Endometrium (tissue), 2 donors: ENCODE data around the gene PRND.
A peak's percentile ranks its signal among the peaks of the same experiment; 100 is the strongest.
"Not testable (repeated sequence)": the region's sequence is repeated elsewhere in the genome, so short reads cannot be mapped to it uniquely, and the experiment has no call there.

Experiments used
- FAIRE-seq: peaks from 2 replicates; lab custom pipeline; 2012; peaks lifted over from hg19 to GRCh38; lab: Jason Lieb, UNC
- donor health status: control.
- donor health status: control.

The PRND gene

DNA sequence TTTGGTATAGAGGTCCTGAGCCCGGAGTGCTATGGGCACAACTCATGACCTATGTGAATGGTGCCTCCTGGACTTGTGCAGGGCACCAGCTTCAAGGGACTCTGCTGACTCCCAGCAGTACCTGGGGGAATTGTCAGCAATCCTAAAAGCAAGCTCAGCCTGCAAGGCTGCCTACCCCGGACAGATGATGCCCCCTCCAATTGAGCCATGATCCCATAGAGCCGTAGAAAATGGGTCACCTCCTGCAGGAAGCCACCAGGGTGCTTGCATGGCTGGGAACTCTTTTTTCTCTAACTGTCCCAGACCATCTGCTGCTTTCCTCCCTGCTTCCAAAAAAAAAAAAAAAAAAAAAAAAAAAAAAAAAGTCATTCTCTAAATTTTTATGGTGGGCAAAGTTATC lies 12.9 kb upstream of the PRND start:
- FAIRE-seq = no peak

DNA sequence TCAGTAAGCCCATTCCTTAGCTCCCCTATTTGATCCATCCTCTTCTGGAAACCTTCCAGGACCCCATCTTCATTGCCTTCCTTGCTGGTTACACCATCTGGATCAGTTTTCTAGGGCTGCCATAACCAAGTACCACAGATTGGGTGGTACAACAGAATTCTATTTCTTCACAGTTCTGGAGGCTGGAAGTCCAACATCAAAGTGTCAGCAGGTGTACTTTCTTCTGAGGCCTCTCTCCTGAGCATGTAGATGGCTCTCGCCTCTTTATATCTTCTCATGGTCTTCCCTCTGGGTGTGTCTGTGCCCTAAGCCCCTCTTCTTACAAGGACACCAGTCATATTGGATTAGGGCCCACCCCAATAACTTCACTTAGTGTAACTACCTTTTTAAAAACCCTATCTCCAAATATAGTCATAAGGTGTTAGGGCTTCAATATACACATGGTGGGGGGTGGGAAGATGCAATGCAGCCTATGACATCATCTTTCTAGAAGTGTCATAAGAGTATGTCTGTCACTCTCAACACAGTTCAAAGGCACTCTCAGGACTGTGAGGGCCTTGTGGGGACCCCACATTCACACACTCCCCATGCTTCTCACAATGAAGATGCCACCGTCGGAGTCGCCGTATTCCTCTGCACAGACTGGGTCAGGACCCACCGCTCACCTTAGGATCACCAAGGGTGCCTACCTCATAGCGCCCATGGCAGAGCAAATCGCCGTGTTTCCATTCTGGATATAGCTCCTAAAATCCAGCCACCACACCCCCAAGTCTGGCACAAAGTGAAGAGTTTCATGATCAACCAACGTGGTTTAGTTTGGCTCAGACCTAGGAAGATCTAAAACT lies 12.2 kb upstream of the PRND start:
- FAIRE-seq = no peak

DNA sequence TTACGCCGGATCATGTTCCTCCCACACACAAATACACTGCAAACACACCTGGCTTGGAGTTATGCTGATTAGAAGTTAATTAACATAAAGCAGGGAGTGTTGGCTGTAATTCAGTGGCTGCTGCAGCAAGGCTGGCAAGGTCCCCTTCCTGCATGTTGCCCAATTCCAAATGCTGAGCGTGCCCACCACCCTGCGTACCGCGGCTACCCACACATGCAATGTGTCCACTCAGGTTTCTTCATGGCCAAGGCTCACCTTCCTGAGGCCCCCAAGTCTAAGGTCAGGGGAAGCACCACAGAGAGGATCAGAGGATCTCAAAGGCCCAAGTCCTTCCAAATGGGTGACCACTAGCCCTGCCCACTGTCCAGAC lies 11.6 kb upstream of the PRND start:
- no peak for FAIRE-seq

DNA sequence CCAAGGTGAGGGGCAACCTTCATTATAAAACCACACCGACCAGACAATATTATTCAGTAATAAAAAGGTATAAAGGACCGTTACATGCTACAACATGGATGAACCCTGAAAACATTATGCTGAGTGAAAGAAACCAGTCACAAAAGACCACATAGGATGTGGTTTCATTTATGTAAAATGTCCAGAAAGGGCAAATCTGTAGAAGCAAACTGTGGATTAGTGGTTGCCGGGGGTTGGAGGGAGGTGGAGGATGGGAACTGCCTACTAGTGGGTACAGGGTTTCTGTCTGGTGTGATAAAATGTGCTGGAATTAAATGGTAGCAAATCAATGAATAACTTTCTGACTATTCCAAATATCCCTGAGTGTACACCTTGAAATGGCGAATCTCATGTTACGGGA lies 10.2 kb upstream of the PRND start:
- FAIRE-seq = no peak

DNA sequence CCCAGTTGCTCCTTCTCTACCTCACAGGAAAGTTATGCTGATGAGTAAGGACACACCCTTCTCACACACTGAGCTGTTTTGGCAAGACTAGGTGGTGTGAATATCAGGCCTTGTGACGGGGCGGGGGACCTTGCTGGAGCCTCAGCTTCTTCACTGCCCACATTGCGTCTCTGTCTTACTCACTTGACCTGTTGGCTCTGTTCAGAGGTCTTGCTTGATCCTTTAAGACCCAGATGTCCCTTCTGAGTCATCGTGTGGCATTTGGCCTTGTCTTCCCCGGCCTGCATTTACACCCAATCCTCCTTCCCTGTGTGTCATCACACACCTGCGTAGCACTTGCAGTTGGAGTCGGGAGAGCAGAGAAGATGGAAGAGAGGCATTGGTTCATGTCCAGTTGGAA lies 8.3 kb upstream of the PRND start:
- FAIRE-seq = no peak

DNA sequence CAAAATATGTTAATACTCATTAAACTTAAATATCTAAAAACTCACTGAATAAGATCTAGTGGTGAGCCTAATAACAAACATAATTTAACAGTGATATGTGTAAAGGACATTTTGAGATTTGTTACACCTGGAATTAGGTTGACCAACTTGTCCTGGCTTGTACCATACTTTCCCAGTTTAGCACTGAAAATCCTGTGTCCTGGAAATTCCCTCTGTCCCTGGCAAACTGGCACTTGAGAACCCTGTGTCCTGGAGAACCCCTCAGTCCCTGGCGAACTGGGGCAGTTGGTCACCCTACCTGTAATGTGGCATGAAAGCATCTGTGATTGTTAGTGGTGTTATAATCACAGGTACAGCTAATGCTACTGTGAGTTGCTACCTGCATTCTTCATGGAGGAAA lies 6.9 kb upstream of the PRND start:
- FAIRE-seq = no peak

DNA sequence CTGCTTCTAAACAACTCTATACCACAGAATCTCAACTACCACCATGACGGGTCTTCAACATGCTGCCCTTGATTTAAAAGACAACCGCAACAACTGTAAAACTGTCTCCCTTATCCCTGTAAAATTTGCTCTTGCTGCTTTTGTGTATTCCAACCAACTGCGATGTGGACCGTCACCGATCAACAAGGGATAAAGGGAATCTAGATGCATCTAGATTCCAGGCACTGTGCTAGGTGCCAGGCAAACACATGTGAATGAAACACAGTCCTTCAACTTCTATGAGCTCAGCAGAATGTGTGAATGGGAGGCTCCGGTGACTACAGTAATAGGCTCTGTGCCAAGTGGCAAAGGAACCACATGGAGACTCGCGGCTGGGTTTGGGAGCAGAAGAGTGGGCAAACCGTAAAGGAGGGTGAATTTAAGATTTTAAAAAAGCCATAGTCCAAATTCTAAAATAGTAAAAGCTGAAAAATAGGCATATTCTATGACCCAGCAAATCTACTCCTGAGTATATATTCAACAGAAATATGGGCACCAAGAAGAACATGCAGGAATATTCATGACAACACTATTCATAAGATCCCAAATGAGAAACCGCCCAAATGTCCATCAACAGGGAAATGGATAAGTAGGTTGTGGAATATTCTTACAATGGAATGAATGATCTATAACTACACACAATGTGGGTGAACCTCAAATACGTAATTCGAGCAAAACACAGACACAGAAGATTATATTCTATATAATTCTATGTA lies 3.7 kb upstream of the PRND start:
- FAIRE-seq = no peak

DNA sequence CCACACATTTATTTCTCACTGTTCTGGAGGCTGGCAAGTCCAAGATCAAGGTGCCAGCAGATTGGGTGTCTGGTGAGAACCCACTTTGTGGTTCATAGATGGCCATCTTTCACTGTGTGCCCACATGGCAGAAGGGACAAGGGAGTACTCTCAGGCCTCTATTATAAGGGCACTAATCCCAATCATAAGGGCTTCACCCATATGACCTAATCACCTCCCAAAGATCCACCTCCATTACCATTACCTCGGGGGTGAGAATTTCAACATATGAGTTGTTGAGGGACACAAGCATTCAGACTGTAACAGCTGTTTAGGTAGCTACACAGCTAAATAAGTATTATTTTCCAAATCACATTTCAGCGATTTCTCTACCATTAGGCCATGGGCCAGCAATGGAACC lies 2.5 kb upstream of the PRND start:
- FAIRE-seq = no peak

DNA sequence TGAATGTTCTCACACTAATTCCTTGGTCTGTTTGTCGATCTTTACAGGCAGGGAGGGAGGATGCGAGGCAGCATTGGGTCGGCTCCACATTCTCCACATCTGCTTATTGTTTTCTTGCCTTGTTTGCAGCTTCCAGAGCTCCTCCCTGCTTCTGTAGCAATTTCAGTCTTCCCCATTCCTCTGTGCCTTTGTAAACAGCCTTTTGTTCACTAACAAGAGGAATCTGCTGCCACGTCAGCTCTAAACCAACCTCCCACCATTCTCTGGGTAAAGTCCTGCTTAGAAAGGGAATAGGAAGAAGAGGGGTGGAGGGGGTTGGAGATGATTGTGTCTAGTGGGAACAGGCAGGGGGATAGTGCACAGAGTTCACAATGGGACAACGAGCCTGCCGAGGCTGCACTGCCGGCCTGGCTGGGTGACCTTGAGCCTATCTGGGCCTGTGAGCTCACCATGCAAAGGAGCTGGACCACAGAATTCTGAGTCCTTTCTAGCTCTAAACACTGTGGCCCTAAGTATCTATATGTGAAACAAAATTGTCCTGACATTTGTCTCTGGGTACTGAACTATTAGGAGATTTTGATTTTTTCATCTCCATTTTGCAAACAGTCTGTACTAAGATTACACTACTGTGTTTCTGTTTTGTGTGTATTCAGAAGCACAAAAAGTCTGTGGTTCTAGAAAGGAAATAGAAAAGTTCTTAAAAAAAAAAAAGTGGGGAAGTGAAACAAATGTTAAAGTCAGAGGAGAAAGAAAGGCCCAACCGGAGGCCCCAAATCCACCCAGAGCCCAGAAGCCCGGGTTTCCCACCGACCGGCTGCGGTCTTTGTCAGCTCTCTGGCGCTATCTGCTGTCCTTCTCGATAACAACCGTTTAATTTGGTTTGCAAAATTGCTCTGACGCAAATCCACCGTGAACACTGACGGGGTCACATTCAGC lies 1.4 kb upstream of the PRND start:
- FAIRE-seq = peak; percentile 92

DNA sequence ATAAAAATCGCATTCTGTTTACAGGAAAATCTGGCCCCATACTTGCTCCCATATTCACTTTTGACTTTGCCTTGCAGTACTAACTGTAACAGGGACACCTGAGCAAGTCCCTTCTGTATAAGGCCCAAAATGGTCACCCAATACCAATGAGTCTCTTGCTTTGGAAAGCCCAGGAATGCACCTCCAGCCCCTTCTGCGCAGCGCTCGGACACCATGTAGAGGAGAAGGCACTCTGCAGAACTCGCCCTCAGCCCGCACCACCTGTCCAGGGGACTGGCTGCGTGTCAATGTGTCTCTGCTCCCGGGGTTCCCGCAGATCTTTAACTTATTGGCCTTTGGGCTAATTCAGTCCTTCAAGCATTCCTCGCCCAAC lies 746 bp upstream of the PRND start:
- no peak for FAIRE-seq

DNA sequence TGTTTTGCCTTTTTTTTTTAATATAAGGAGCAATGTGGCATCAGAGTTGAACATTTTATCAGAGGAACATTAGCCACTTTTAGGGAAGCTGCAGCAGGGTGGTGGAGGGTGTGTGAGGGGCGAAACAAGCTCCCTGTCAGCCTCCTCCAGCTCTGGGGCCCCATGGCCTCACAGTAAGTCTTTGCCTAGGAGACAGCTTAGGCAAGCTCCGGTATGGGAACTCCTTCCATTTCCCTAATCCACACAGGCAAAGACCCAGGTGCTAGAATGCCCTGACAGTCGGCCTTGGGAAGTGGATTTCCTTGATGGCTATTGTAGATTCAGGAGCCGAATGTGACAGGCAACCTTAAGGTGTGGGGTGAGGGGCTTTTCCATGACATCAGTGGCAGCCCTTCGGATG lies 862 bp downstream of the PRND start:
- FAIRE-seq = no peak

DNA sequence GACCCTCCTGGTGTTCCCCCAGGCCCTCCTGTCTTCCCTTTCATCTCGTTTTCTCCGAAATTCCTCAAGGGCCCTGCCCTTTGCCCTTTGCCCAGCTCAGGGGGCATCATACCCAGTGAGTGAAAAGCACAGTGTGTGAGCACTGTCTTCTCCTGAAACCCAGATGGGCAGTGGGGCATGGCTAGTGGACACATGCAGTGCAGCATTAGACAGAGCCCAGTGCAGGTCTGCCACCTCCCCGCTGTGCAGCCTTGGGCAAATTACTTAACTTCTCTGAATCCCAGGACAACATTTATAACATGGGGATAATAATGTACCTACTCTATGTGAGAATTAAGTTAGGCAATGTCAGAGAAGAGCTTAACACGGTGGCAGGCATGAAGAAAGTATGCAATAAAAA lies 1.3 kb downstream of the PRND start:
- no peak for FAIRE-seq

DNA sequence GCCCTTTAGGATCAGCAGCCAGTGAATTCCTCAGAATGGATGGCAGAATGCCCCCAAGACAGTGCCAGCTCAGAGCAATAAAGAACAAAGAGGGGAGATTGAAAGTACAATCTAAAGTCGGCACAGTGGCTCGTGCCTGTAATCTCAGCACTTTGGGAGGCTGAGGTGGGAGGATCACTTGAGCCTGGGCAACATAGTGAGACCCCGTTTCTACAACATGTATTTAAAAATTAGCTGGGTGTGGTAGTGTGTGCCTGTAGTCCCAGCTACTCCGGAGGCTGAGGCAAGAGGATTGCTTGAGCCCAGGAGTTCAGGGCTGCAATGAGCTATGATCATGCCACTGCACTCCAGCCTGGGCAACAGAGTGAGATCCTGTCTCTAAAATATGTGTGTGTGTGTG lies 1.8 kb downstream of the PRND start:
- not testable (repeated sequence) for FAIRE-seq

DNA sequence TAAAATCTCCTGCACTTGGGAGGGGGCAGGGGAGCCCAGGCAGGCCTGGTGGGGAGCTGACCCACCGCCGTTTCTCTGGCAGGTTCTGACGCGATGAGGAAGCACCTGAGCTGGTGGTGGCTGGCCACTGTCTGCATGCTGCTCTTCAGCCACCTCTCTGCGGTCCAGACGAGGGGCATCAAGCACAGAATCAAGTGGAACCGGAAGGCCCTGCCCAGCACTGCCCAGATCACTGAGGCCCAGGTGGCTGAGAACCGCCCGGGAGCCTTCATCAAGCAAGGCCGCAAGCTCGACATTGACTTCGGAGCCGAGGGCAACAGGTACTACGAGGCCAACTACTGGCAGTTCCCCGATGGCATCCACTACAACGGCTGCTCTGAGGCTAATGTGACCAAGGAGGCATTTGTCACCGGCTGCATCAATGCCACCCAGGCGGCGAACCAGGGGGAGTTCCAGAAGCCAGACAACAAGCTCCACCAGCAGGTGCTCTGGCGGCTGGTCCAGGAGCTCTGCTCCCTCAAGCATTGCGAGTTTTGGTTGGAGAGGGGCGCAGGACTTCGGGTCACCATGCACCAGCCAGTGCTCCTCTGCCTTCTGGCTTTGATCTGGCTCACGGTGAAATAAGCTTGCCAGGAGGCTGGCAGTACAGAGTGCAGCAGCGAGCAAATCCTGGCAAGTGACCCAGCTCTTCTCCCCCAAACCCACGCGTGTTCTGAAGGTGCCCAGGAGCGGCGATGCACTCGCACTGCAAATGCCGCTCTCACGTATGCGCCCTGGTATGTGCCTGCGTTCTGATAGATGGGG lies 3.0 kb downstream of the PRND start:
- FAIRE-seq = no peak

DNA sequence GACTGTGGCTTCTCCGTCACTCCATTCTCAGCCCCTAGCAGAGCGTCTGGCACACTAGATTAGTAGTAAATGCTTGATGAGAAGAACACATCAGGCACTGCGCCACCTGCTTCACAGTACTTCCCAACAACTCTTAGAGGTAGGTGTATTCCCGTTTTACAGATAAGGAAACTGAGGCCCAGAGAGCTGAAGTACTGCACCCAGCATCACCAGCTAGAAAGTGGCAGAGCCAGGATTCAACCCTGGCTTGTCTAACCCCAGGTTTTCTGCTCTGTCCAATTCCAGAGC lies 3.5 kb downstream of the PRND start:
- FAIRE-seq = no peak

DNA sequence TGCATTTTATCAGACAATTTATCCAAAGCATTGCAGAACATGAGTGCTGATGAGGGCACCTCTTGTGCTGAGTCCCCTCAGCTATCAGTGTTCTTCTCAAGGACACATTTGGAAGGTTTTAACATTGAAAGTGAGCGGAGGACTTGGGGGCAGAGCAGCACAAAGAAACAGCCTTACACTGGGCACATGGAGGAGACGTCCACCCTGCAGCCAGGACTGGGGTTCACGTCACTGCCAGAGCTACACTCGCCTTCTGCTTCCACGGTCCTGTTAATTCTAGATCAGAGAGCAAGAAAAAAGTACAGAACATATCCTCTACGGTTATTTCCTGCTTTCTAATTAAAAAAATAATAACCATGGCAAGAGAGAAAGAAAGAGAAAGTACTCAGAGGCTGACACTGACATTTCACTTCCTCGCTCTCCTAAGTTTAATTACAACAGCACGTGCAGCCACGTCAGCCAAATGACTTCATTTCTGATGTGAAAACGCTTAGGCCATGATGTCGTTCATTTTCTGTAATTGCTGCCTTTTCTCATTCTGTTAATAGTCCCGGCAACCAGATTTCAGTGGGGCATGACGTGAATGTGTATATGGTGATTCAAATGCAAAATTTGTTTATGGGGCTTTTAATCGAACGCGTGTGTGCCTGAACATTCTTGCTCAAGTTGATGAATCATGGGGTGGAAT lies 5.1 kb downstream of the PRND start:
- no peak for FAIRE-seq

DNA sequence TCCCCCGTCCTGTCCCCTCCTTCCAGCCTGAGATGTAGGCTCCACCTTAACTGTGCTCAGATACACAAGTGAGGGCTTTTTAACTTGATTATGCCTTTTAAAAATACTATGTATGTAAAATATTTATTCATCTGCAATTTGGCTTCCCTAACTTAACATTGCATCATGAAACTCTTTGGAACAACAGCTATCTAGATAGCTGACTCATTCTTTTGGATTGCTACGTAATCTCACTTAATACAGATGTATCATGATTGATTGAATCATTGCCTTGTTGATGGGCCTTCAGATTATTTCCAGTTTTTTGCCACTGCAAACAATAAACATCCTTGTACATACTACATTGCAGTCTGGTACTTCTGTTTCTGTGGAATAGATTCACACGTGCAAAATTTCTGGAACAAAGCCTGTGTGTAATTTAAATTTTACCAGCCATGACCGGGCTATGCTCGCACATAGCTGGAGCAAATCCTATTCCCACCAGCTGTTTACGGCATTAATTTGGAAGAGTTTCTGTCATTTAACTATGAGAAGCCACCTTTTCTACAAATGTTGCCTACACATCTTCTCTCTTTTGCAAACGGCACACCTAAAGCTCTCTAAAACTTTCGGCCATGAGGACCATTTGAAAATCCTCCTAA lies 6.5 kb downstream of the PRND start:
- FAIRE-seq = no peak

DNA sequence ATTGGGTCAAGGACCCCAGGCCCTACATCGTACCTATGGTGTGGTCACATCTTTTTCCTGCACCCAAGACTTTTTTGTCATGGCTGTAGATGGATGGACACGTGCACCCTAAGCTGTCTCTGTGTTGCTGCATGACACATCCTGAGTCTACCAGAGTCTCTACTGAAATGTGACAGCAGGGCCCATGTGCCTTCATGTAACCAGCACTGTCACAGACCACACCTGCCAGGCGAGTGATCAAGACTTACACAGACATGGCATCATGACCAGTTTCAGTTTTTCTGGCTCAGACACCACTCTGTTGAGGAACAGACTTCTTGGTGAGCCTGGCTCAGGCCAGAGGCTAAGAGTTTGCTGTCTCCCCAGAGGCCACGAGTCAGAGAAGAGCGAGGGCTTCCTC lies 7.6 kb downstream of the PRND start:
- no peak for FAIRE-seq

DNA sequence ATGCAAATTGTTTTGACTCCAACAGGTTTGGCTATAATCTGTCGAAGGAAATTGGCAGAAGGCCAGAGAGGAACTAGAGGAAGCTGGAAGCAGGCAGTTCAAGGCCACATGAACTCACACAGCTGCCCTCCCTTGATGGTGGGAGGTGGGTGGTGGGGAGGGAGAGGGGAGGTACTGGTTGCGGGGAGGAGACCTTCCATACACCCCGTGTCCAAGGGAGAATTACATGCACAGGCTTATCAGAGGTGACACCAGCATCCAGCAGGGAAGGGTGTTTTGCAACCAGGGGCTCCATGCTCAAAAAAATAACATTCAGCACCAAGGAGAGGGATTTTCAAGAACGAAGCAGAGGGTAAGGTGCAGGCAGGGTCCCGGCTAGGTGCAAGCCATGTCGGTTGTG lies 9.1 kb downstream of the PRND start:
- FAIRE-seq = no peak

DNA sequence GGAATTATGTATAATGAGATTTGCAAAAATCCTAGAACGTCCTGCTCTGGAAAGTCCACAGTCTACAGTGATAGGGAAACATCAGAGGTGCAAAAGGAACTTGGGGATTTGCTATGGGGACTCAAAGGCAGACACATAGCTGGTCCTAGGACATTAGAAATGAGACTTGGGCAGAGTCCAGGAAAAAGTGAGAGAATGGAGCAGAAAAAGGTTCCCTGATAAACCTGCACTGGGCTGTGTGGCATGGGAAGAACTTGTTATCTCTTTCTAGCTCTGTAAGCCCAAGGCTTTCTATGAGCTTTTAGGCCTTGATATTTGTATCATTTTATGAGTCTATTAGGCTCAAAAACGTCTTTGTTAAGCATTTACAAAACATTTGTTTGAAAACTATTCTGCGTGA lies 15.2 kb downstream of the PRND start:
- FAIRE-seq = no peak
